Type B pancreatic cell (in vitro differentiated cells): ENCODE results near the gene GPC5. TPM values are rescaled to one million over a fixed set of nuclear protein-coding genes. Genes with fewer than 3 reads are reported as not detected.

Source experiments
- DNase-seq: peaks from one replicate; pipeline ENCODE4 v3.0.0; 2021; ENCODE audit warnings: mixed read lengths; ENCODE audit not compliant: unreplicated experiment; ENCODE audit errors: extremely low spot score
- H3K27ac Mint-ChIP-seq: 2 replicates; pipeline ENCODE4 v1.8.0; 2021; ENCODE audit warnings: mild to moderate bottlenecking, mixed read lengths
- H3K27me3 Mint-ChIP-seq: 2 replicates; pipeline ENCODE4 v1.8.0; 2021; ENCODE audit warnings: mixed read lengths
- H3K36me3 Mint-ChIP-seq: 2 replicates; pipeline ENCODE4 v1.8.0; 2021; ENCODE audit warnings: mixed read lengths
- H3K4me1 Mint-ChIP-seq: one replicate; pipeline ENCODE4 v1.8.0; 2021; ENCODE audit warnings: mixed read lengths; ENCODE audit not compliant: unreplicated experiment
- H3K4me3 Mint-ChIP-seq: 2 replicates; pipeline ENCODE4 v1.8.0; 2021; ENCODE audit warnings: mild to moderate bottlenecking, mixed read lengths
- H3K9me3 Mint-ChIP-seq: 2 replicates; pipeline ENCODE4 v1.8.0; 2021; ENCODE audit warnings: mixed read lengths
- total RNA-seq: library from RNA; stranded (reverse); gene quantifications from 2 replicates; pipeline ENCODE4 v1.2.1, GENCODE V29; 2021; ENCODE audit warnings: low replicate concordance
- TF ChIP-seq, protein P1 (sequence below): fragments of 200-600 bp; sonication (generic); conservative IDR thresholded peaks from 2 replicates; pipeline ENCODE4 v1.5.0; 2021; ENCODE audit warnings: antibody characterized with exemption, mild to moderate bottlenecking

Gene GPC5
- total RNA-seq, 1 donor from 2014 or later: 2.8 TPM

DNA sequence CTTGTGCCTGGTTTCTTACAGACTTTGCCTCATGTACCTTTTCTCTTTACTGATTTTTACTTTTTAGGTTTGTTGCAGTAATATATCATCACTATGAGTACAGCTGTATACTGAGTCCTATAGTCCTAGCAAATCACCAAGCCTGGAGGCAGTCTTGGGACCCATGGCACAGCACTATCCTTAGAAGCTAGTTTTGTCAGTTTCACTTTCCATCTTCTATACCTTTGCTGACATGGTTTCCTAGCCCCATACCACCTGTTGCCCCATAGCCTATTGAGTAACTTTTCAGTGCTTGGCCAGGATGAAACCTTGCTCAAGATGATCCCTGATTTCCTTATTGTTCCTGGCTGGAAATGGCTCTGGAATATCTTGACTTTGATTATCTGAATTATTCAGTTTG lies 826.4 kb downstream of the GPC5 start:
- Mint-ChIP-seq H3K27ac (no peak overlapping the region), H3K36me3 (no peaks in the 10 kb centered on the region), H3K9me3 (peaks cover 3% of the 10 kb centered on the region), H3K27me3 (no peaks in the 10 kb centered on the region), H3K4me1 (no peaks in the 10 kb centered on the region), H3K4me3 (no peak overlapping the region)
- TF ChIP-seq, protein P1, sequence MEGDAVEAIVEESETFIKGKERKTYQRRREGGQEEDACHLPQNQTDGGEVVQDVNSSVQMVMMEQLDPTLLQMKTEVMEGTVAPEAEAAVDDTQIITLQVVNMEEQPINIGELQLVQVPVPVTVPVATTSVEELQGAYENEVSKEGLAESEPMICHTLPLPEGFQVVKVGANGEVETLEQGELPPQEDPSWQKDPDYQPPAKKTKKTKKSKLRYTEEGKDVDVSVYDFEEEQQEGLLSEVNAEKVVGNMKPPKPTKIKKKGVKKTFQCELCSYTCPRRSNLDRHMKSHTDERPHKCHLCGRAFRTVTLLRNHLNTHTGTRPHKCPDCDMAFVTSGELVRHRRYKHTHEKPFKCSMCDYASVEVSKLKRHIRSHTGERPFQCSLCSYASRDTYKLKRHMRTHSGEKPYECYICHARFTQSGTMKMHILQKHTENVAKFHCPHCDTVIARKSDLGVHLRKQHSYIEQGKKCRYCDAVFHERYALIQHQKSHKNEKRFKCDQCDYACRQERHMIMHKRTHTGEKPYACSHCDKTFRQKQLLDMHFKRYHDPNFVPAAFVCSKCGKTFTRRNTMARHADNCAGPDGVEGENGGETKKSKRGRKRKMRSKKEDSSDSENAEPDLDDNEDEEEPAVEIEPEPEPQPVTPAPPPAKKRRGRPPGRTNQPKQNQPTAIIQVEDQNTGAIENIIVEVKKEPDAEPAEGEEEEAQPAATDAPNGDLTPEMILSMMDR: no peak
- DNase-seq: no peak

DNA sequence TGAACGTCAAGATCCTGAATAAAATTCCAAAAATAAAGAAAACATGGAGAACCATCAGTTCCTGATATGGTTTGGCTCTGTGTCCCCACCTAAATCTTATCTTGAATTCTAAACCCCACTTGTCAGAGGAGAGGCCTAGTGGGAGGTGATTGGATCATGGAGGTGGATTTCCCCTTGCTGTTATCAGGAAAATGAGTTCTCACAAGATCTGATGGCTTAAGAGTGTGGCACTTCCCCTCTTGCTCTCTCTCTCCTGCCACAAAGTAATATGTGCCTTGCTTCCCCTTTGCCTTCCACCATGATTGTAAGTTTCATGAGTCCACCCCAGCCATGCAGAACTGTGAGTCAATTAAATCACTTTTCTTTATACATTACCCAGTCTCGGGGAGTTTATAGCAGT lies 827.4 kb downstream of the GPC5 start:
- peaks cover 3% of the 10 kb centered on the region for H3K9me3 Mint-ChIP-seq
- DNase-seq: no peak
- no peaks in the 10 kb centered on the region for H3K4me1 Mint-ChIP-seq
- no peak overlapping the region for H3K27ac Mint-ChIP-seq
- no peak overlapping the region for H3K4me3 Mint-ChIP-seq
- H3K27me3 Mint-ChIP-seq: no peaks in the 10 kb centered on the region
- no peaks in the 10 kb centered on the region for H3K36me3 Mint-ChIP-seq
- TF ChIP-seq, protein P1: no peak

DNA sequence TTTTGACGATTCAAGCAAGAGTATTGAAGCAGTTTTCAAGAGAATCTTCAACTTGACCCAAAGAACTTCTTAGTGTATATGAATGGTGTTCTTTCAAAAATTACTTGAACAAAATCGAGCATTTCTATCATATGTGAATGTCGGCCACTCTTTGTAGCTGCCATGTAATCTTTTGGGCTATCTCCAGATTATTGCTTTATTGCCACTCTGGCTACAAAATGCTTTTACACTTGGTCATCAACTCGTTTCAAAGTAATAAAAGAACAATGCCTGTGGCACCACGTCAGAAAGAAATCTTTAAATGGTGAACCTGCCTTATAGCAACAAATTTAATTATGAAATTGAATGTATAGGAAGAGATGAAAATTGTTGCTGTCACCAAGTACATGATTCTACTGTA lies 834.5 kb downstream of the GPC5 start:
- no peak for DNase-seq
- no peaks in the 10 kb centered on the region for H3K9me3 Mint-ChIP-seq
- no peaks in the 10 kb centered on the region for H3K4me1 Mint-ChIP-seq
- no peaks in the 10 kb centered on the region for H3K27me3 Mint-ChIP-seq
- H3K4me3 Mint-ChIP-seq: no peak overlapping the region
- H3K36me3 Mint-ChIP-seq: no peaks in the 10 kb centered on the region
- TF ChIP-seq, protein P1: no peak
- no peak overlapping the region for H3K27ac Mint-ChIP-seq

DNA sequence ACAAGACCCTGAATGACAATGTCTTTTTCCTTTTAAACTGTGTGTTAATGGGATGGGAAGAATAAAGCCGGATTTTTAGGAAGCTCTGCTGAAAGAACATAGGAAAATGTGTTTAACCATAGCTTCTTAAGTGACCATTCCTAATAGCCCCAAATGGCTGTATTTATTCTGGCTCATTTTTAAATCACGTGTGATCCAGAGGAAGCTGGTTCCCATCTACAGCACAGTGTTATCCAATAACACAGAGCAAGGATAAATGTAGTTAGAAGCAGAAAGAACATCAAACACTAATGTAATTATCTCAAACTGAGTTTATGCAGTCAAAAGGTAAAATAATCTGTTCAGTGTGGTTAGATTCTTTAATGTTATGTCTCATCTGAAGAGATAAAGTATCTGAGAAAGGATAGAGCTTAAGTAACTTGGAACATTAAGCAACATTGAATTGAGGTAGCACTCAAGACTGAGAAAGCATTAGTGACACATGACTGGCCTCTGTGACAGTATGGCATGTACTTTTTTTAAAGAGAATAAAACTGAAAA lies 853.3 kb downstream of the GPC5 start:
- H3K9me3 Mint-ChIP-seq: no peaks in the 10 kb centered on the region
- H3K27me3 Mint-ChIP-seq: no peaks in the 10 kb centered on the region
- H3K36me3 Mint-ChIP-seq: no peaks in the 10 kb centered on the region
- H3K4me3 Mint-ChIP-seq: no peak overlapping the region
- TF ChIP-seq, protein P1: no peak
- no peak overlapping the region for H3K27ac Mint-ChIP-seq
- no peaks in the 10 kb centered on the region for H3K4me1 Mint-ChIP-seq
- no peak for DNase-seq

DNA sequence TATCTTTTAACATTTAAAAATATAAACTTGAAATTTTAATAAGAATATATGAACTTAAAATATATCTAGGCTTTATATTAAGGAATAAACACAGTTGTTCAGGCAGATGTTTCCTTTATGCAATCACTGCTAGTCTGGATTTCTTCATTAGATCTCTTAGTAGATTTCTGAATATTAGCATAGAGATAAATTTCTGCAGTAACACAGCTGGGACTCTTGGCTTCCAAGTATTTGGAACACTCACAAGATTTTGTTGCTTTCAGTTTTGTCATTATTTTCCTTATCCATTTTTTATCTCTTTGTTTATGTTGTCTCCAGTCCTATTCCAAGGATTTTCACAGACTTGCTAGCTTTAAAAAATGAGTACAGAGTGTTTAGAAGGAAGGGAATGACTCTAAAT lies 857.1 kb downstream of the GPC5 start:
- TF ChIP-seq, protein P1: no peak
- H3K4me1 Mint-ChIP-seq: peaks cover 2% of the 10 kb centered on the region
- no peak overlapping the region for H3K4me3 Mint-ChIP-seq

DNA sequence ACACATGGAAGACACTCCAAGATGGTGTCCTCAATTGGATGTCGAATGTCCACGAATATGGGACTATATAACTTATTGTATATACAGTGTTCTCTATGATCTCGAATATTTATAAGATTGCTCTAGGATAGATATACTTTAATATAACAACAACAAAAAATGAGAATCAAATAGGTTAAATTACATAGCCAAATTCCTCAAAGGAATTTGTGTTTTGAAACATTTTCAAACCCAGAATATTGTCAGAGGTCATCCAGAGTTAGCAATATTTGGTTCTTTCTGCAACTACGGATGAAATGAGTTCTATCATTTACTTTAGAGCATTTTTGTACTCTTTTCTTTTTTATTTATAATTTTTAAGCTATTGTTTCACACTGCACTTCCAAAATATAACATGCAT lies 857.8 kb downstream of the GPC5 start:
- no peak overlapping the region for H3K27ac Mint-ChIP-seq
- no peaks in the 10 kb centered on the region for H3K9me3 Mint-ChIP-seq
- H3K36me3 Mint-ChIP-seq: no peaks in the 10 kb centered on the region
- no peak overlapping the region for H3K4me3 Mint-ChIP-seq
- H3K27me3 Mint-ChIP-seq: no peaks in the 10 kb centered on the region
- no peak for DNase-seq
- H3K4me1 Mint-ChIP-seq: peaks cover 4% of the 10 kb centered on the region
- TF ChIP-seq, protein P1: no peak

More for the DNA sequence above, 857.1 kb downstream of the GPC5 start:
- Mint-ChIP-seq H3K36me3 (no peaks in the 10 kb centered on the region), H3K27me3 (no peaks in the 10 kb centered on the region), H3K9me3 (no peaks in the 10 kb centered on the region), H3K27ac (no peak overlapping the region)
- no peak for DNase-seq
